Motor neuron (in vitro differentiated cells): Measurements from ENCODE around the gene SCG2. TPM values are rescaled to one million over a fixed set of nuclear protein-coding genes. Genes with fewer than 3 reads are reported as not detected.
A peak's percentile ranks its signal among the peaks of the same experiment; 100 is the strongest.

Source experiments
- ATAC-seq, 8 experiments: fragments of 200-7000 bp; cut with Tn5 transposase; replicated peaks in 6 of 8; 2 replicates each; pipeline ENCODE4 v1.8.0; 2021; ENCODE audit warnings: mild to moderate bottlenecking in 8 of 8, moderate library complexity in 8 of 8
- H3K27ac ChIP-seq, 2 donors: fragments of 250-450 bp; sonication (Bioruptor Pico); 2 replicates each; pipeline ENCODE4 v1.9.0; 2021; ENCODE audit warnings: antibody characterized with exemption in 2 of 2, mild to moderate bottlenecking in 2 of 2, moderate library complexity in 1 of 2
- H3K4me1 ChIP-seq, 2 donors: fragments of 250-450 bp; sonication (Bioruptor Pico); replicated peaks in 1 of 2; 2 replicates each; pipeline ENCODE4 v1.6.1; 2021; ENCODE audit warnings: antibody characterized with exemption in 2 of 2, mild to moderate bottlenecking in 2 of 2, moderate library complexity in 1 of 2
- H3K4me3 ChIP-seq, 5 donors: fragments of 250-450 bp; sonication (Bioruptor Pico); 2 replicates each; pipeline ENCODE4 v1.9.0; 2021; ENCODE audit warnings: antibody characterized with exemption in 5 of 5, mild to moderate bottlenecking in 5 of 5, moderate library complexity in 4 of 5
- WGBS, 10 experiments: fragments of 450-650 bp; shearing (Covaris generic); methylation state at CpG; one replicate each; pipeline ENCODE4 v1.0.0; 2022; 5-methylcytosine and 5-hydroxymethylcytosine counted together
- in situ Hi-C, 9 experiments: fragments of 400-800 bp; cut with MboI; loops; one replicate each; pipeline ENCODE4 v1.15.0; 2021; ENCODE audit warnings: low sequenced_read_pairs in 9 of 9, low pct_unique_long_range_greater_than_20kb in 2 of 9; ENCODE audit not compliant: unreplicated experiment in 9 of 9
- total RNA-seq, 8 experiments: library from RNA; unstranded; fragments of 300-600 nt; gene quantifications; 2 replicates each; pipeline versions ENCODE4 v1.2.3 to v1.2.4, GENCODE V29; 2022

Gene SCG2, protein sequence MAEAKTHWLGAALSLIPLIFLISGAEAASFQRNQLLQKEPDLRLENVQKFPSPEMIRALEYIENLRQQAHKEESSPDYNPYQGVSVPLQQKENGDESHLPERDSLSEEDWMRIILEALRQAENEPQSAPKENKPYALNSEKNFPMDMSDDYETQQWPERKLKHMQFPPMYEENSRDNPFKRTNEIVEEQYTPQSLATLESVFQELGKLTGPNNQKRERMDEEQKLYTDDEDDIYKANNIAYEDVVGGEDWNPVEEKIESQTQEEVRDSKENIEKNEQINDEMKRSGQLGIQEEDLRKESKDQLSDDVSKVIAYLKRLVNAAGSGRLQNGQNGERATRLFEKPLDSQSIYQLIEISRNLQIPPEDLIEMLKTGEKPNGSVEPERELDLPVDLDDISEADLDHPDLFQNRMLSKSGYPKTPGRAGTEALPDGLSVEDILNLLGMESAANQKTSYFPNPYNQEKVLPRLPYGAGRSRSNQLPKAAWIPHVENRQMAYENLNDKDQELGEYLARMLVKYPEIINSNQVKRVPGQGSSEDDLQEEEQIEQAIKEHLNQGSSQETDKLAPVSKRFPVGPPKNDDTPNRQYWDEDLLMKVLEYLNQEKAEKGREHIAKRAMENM
- 100 to 1,000 TPM in 1 of 8 experiments, 10 to 100 TPM in 4, 1 to 10 TPM in 2, under 1 TPM in 1; 0.35 to 912 (median 35.9) TPM for total RNA-seq

DNA sequence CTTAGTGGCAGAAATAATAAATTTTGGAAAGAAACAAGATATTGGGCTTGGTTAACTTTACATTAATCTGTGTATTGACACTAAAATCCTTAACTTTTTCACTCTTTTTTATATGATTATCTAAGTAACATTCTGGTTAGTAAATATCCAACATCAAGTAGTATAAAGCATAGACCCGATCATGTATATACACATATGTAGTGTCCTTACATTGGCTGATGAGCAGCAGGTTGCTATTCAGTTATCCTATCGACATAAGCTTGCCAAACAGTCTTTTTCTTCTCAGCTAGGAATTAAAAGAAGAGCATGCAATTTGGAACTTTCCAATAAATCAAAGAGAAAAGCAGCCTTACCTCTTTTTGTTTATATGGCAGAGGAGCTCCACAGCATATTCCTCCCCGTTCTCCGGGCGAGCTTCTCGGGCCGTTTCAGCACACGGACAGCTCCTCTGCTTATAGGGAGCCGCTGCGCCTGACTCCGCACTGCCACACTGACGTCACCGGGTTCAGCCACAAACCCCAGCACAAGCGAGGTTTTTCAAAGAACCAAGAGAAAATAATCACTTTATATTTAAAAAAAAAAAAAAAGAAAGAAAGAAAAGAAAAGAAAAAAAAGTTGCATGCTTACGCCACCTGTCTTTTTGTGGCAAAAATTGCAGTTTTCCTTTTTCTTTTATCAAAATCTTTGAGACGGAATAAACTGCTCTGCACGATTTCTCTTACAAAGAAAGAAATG is at the start of gene SCG2:
Gene SCG2, minus strand, starts transcription at position 430 of the 735 bp plus-strand sequence. CDS start 3,079 bp downstream, outside the sequence.
- WGBS, 10 experiments = 5 to 21% (median 12%) methylated on average over 7 to 17 of the region's 17 CpGs
- Histone ChIP-seq H3K4me3 (peak within 1 kb of the TSS; percentile 30 to 59 (median 43)), H3K4me1 (peaks cover 0 to 11% of the 10 kb centered on the region in 2 donors), H3K27ac (no peak within 1 kb of the TSS)
- ATAC-seq = peak; percentile 98 to 100 (median 100)
- in situ Hi-C loops = no loop called here

DNA sequence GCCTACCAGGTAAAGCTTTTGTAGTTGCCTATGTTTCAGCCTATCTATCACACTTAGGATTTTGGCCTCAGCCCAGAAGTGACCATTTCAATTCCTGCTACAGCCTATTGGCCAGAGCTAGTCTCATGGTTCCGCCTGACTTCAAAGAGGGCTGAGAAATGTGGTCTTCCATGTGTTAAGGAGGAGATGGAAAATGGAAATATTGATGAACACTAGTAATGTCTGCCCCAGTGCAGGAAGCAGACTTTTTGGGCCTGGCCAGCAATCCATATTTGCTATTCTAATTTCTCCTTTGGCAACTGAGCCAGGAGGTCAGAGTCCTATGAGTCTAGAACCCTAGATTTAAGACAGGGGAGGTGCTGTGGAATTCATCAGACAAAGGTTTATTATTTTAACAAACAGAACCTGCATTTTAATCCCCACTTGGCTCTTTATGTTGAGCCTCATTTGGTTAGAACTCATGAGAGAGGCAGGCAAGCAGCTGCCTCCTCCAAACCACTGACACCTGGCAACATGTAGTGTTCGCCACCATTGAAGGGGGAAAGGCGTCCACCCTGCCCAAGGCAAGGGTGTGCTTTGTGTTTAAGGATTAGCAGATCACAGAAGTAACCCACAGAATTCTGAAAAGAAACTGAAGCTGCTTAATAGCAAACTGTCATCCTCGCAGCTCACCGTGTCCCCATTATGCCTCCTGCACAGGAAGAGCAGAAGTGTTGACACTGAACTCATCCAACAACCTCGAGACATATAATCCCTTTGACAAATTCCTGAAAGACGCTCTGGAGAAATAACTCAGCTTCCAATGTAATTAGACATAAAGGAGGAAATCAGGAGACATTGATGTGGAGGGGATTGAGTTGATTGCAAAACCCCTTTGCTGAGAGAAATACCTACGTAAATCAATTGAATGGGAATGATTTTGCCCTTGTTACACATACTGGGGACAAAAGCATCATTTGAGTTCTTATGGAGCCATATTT is 47.7 kb upstream of the SCG2 start:
- peaks cover 4 to 10% of the 10 kb centered on the region in 2 donors for H3K4me1 ChIP-seq
- H3K4me3 ChIP-seq = no peak overlapping the region
- 17 to 100% (median 80%) methylated on average over 1 to 7 of the region's 8 CpGs for WGBS, 10 experiments
- peak overlapping the region in 1 of 2 donors; percentile 27 for H3K27ac ChIP-seq
- in situ Hi-C loops = no loop called here
- ATAC-seq = peak in 4 of 8 experiments; percentile 17 to 68 (median 49)

- ATAC-seq = no peak
- Histone ChIP-seq H3K4me1 (peaks cover 4 to 10% of the 10 kb centered on the region in 2 donors), H3K27ac (no peak overlapping the region), H3K4me3 (no peak overlapping the region)
- in situ Hi-C loops = no loop called here
Measured at GRCh38 chr2:223648755-223649154, 46.6 kb upstream of the SCG2 start.

GRCh38 chr2:223647258-223647952 is 45.2 kb upstream of the SCG2 start:
- ATAC-seq = no peak
- no peak overlapping the region for H3K27ac ChIP-seq
- no peak overlapping the region for H3K4me3 ChIP-seq
- in situ Hi-C loops = no loop called here
- WGBS, 10 experiments = 64 to 100% (median 100%) methylated on average over 1 to 3 of the region's 6 CpGs; no CpG with 5 or more reads in 3 of the 10 experiments
- H3K4me1 ChIP-seq = peaks cover 4 to 10% of the 10 kb centered on the region in 2 donors

- ATAC-seq = no peak
- H3K4me3 ChIP-seq = no peak overlapping the region
- H3K27ac ChIP-seq = no peak overlapping the region
- WGBS, 10 experiments = 14 to 74% (median 27%) methylated on average over 2 to 3 of the region's 3 CpGs; no CpG with 5 or more reads in 1 of the 10 experiments
- in situ Hi-C loops = no loop called here
- peaks cover 0 to 4% of the 10 kb centered on the region in 2 donors for H3K4me1 ChIP-seq
Measured at GRCh38 chr2:223644136-223644535, 42.0 kb upstream of the SCG2 start.

- peaks cover 0 to 4% of the 10 kb centered on the region in 2 donors for H3K4me1 ChIP-seq
- in situ Hi-C loops = no loop called here
- H3K4me3 ChIP-seq = no peak overlapping the region
- ATAC-seq = peak in 1 of 8 experiments; percentile 64
- H3K27ac ChIP-seq = no peak overlapping the region
- WGBS, 10 experiments = 20 to 88% (median 70%) methylated on average over 1 to 4 of the region's 4 CpGs; no CpG with 5 or more reads in 2 of the 10 experiments
Measured at GRCh38 chr2:223643309-223643708, 41.1 kb upstream of the SCG2 start.

DNA sequence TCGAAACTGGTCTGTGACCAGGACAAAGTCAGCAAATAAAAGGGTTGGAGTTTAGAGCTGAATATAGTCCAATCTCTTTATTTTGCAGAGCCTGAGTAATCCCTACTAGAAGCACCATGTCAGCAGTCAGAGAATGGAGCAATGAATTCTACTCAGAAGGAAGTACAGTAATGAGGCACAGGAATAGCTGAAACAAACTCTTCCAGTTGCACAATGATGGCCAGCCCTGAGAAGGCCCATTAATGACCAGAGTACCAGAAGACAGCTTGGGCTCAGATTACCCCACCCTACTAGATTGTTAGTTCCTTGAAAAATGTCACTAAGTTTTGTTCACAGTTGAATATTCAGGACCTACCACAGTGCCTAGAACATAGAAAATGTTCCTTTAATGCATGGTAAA is 40.3 kb upstream of the SCG2 start:
- Histone ChIP-seq H3K4me3 (no peak overlapping the region), H3K4me1 (peaks cover 0 to 4% of the 10 kb centered on the region in 2 donors), H3K27ac (no peak overlapping the region)
- in situ Hi-C loops = no loop called here
- peak in 2 of 8 experiments; percentile 69 to 85 for ATAC-seq
- 83 to 100% (median 100%) methylated on average over 1 of the region's 1 CpG; no CpG with 5 or more reads in 5 of the 10 experiments for WGBS, 10 experiments

GRCh38 chr2:223641082-223641481 is 38.9 kb upstream of the SCG2 start:
- 14 to 93% (median 66%) methylated on average over 1 to 4 of the region's 5 CpGs; no CpG with 5 or more reads in 2 of the 10 experiments for WGBS, 10 experiments

DNA sequence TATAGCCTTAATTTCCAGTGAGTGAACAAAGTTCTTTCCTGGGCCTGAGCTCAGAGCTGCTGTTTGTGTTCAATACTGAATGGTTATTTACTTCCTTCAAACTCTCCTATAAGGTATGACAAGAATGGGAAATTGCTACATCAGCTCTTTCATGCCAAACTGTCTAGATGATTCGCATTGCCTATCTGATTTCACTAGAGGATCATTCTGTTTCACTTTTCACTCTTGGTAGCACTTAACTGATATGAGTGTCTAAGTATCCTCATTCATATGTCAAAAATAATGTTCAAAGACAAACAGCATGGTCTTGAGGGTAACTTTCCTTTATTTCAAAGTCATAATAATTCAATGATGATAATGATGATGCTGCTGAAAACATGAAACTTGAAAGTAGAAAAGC is 32.9 kb upstream of the SCG2 start:
- in situ Hi-C loops = no loop called here
- no peaks in the 10 kb centered on the region for H3K4me1 ChIP-seq
- 80 to 100% (median 100%) methylated on average over 1 of the region's 1 CpG; no CpG with 5 or more reads in 3 of the 10 experiments for WGBS, 10 experiments
- ATAC-seq = peak in 2 of 8 experiments; percentile 27 to 44
- no peak overlapping the region for H3K27ac ChIP-seq
- H3K4me3 ChIP-seq = no peak overlapping the region

More at GRCh38 chr2:223641082-223641481, 38.9 kb upstream of the SCG2 start:
- peak in 3 of 8 experiments; percentile 73 to 89 (median 82) for ATAC-seq
- Histone ChIP-seq H3K27ac (no peak overlapping the region), H3K4me1 (peaks cover 0 to 2% of the 10 kb centered on the region in 2 donors), H3K4me3 (no peak overlapping the region)
- in situ Hi-C loops = no loop called here

DNA sequence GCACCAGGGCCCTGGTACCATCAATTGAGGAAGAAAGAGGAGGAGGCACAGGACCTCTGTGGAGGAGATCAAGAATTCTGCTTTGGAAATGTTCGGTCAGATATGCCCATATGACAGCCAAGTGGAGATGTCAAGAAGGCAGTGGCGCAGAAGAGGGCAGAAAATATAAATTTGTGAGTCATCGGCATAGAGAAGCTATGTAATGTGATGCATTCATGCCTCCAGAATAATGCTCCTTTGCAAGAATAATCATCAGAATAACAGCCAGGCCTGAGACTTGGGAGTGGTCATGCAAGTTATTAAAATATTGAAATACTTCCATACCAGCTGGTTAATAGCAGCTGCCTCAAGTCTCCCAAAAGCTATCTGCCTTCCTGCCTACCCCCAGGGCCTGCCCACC is 32.1 kb upstream of the SCG2 start:
- ATAC-seq = peak in 3 of 8 experiments; percentile 97 to 99 (median 98)
- Histone ChIP-seq H3K4me1 (no peaks in the 10 kb centered on the region), H3K27ac (no peak overlapping the region), H3K4me3 (no peak overlapping the region)
- in situ Hi-C loops = no loop called here
- 7 to 100% (median 66%) methylated on average over 1 to 3 of the region's 3 CpGs; no CpG with 5 or more reads in 4 of the 10 experiments for WGBS, 10 experiments

- Histone ChIP-seq H3K4me1 (no peaks in the 10 kb centered on the region), H3K4me3 (no peak overlapping the region), H3K27ac (no peak overlapping the region)
- 33 to 100% (median 95%) methylated on average over 1 to 4 of the region's 6 CpGs; no CpG with 5 or more reads in 4 of the 10 experiments for whole genome bisulfite sequencing, 10 experiments
- in situ Hi-C loops = no loop called here
- peak in 4 of 8 experiments; percentile 8 to 42 (median 30) for ATAC-seq
Measured at GRCh38 chr2:223633656-223634055, 31.5 kb upstream of the SCG2 start.
